ENCODE results near the gene DLGAP1.

DNA sequence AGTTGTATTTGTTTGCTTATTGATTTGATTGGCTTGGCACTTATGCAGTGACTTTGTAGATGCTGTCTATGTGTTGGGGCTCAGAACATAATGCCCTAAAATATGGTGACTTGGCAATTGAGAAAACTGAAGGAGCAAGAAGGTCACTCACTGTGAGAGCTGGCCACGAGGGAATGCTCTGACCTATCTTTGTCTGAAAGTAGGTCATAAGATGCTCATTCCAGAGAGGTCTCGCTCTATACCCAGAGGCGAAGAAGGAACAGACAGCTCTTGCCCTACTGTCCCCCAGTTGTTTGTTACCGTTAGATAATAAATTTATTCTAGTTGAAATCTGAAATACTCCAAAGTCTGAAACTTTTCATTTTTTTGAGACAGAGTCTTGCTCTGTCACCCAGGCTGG is 846.6 kb downstream of the DLGAP1 start:
- TF ChIP-seq POLR2A (IDR thresholded peaks at IDR 0.05): no peak
- no peak for TF ChIP-seq CTCF (IDR thresholded peaks at IDR 0.05 in 8 of 11, conservative IDR thresholded peaks at IDR 0.05 in 3 of 11)

Data from spleen (tissue), 7 donors.